Vagina (tissue), 2 donors: Measurements from ENCODE around the gene ERC2.

Experiments used
- POLR2A ChIP-seq, 2 donors: fragments of 450-650 bp; IDR thresholded peaks; one replicate each; pipeline ENCODE4 v1.6.1; 2017; ENCODE audit warnings: antibody characterized with exemption in 2 of 2, mild to moderate bottlenecking in 2 of 2, moderate library complexity in 2 of 2
- TF ChIP-seq, protein P1 (sequence below), 3 experiments: fragments of 450-650 bp in 2 of 3; fragments of 200-600 bp in 1 of 3; sonication (generic) in 1 of 3; IDR thresholded peaks; one replicate each; pipeline ENCODE4 v1.5.1; 2017 to 2019; ENCODE audit warnings: antibody characterized with exemption in 3 of 3, mild to moderate bottlenecking in 2 of 3, moderate library complexity in 2 of 3

GRCh38 chr3:56137415-56137814 is 330.9 kb downstream of the ERC2 start:
- TF ChIP-seq, protein P1, sequence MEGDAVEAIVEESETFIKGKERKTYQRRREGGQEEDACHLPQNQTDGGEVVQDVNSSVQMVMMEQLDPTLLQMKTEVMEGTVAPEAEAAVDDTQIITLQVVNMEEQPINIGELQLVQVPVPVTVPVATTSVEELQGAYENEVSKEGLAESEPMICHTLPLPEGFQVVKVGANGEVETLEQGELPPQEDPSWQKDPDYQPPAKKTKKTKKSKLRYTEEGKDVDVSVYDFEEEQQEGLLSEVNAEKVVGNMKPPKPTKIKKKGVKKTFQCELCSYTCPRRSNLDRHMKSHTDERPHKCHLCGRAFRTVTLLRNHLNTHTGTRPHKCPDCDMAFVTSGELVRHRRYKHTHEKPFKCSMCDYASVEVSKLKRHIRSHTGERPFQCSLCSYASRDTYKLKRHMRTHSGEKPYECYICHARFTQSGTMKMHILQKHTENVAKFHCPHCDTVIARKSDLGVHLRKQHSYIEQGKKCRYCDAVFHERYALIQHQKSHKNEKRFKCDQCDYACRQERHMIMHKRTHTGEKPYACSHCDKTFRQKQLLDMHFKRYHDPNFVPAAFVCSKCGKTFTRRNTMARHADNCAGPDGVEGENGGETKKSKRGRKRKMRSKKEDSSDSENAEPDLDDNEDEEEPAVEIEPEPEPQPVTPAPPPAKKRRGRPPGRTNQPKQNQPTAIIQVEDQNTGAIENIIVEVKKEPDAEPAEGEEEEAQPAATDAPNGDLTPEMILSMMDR (IDR thresholded peaks at IDR 0.05), result no peak
- no peak for TF ChIP-seq POLR2A (IDR thresholded peaks at IDR 0.05)
